Glomerular visceral epithelial cell (primary cell): ENCODE results near the gene MDH2.
"Not testable (repeated sequence)": the region's sequence is repeated elsewhere in the genome, so short reads cannot be mapped to it uniquely, and the experiment has no call there.

ENCODE experiments used
- DNase-seq: peaks from one replicate; pipeline ENCODE4 v3.0.0-alpha.2; 2016; ENCODE audit errors: extremely low spot score

Gene MDH2

DNA sequence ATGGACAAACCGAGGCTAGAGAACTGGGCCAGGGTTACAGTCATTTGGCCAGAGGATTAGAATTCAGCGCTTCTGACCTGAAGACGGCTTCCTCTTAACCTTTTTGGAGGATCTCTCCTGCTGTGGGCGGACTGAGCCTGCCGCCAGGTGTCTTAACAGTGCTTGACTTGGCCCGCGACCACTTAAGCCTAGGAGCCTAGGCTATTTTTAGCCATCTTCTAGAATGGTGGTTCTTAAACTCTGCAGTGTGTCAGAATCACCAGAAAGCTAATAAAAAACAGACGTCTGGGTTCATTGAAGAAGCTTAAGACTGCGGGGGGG is 722 bp downstream of the MDH2 start:
- DNase-seq: no peak

DNA sequence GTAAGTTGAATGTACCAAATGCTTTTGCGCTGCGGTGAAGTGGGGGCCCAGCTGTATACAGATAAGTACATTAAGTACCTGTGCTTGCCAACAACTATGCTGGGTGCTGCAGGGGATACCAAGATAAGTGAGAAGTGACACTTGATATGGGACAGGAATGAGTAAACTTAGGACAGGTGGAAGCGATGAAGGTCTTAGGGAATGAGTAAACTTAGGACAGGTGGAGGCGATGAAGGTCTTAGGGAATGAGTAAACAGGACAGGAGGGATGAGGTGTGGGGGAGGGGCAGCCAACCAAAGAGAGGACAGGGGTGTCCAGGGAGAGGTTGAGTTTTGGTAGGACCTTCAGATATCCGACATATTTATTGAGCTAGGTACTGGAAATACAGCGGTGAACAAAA is 1.4 kb downstream of the MDH2 start:
- no peak for DNase-seq

DNA sequence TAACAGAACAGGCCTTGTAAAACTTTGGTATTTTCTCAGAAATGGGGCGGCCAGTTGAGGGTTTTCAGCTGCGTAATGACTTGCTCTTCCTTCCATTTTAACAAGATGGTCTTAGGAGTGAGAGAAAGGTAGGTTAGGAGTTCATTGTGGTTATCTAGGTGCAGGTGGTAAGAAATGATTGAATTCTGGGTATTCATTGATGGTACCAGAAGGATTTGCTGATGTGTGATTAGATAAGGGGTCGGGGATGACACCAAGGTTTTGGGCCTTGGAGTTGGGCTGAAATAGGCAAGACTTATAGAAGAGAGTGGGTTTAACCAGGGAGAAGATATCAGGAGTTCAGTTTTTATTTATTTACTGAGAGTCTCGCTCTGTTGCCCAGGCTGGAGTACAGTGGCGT is 2.6 kb downstream of the MDH2 start:
- no peak for DNase-seq

DNA sequence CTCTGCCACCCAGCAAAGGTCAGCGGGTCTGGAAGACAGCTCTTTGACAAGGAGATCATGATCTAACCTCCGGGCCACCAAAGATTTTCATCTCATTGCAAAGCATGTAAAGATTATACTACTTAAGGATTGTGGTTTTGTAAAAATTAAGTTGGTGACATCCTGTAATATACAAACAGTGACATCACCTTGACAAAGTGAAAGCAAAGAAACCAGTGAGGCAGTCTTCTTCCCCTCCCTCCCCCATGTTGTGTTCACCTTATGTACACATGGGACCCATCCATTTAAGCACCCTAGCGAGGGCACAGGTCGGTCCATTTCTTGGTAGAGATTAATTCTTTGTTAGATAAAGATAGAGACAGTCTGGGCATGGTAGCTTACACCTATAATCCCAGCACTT is 3.9 kb downstream of the MDH2 start:
- DNase-seq: no peak

DNA sequence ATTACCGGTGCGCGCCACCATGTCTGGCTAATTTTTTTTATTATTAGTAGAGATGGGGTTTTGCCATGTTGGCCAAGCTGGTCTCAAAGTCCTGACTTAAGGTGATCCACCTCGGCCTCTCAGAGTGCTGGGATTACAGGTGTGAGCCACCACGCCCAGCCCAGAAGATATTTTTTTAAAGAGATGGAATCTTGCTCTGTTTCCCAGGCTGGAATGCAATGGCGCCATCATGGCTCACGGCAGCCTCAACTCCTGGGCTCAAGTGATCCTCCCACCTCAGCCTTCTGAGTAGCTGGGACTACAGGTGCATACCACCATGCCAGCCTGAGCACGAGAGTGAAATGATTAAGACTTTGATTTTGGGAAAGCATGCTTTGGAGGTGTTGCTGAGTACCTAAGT is 4.8 kb downstream of the MDH2 start:
- not testable (repeated sequence) for DNase-seq

DNA sequence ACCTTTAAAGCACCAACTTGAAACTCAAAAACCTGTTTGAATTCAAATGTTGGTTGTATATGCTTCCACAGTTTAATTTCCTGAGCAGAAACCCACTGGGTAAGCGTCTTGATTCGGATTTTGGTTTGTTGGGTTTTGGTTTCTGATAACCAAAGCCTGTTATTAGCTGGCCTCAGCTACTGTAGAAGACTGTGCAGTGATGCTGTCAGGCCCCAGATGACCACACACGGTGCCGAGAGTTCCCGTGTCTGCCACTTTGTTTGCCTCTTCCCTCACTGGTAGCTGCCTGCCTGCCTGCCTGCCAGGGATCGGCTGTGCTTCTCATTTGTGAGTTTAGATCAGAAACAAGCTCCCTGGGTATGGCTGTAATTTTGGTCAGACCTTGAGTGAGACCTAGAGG is 5.6 kb downstream of the MDH2 start:
- no peak for DNase-seq

DNA sequence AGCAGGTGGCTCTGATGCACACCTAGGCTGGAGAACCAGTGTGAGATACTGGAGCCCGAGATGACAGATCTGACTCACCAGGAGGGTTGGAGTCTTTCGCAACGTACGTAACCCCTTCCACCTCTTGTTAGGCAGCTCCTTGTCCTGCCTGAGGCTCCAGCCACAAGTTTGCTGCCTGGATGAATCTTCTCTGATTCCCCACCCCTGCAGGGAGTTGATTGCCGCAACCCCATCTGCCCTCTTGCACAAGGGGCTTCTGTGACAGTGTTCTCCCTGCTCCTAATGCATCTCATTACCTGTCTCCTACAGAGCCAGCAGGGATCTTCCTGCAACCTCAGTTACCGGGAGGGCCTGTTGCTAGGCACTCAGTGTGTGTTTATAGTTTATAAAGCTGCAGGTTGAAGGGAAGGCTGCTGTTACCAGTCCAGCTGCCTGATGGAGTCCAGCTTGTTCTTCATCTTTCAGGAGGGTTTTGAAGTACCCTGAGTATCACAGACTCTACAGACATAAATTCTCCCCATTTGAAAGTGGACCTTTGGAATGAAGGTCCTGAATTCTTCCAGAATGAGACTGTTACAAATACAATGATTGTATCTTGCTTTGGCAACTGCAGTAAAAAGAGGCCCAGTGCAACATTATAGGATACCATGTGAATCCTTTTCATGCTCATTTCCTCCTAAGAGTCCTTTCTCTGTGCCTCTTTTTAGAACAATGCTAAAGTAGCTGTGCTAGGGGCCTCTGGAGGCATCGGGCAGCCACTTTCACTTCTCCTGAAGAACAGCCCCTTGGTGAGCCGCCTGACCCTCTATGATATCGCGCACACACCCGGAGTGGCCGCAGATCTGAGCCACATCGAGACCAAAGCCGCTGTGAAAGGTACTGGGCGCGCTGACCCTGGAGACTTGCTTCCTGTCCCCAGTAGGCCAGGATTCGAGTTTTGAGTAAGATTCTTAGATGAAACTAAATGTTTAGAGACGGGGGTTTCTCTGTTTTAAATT is 6.5 kb downstream of the MDH2 start:
- peak; percentile 60 for DNase-seq

DNA sequence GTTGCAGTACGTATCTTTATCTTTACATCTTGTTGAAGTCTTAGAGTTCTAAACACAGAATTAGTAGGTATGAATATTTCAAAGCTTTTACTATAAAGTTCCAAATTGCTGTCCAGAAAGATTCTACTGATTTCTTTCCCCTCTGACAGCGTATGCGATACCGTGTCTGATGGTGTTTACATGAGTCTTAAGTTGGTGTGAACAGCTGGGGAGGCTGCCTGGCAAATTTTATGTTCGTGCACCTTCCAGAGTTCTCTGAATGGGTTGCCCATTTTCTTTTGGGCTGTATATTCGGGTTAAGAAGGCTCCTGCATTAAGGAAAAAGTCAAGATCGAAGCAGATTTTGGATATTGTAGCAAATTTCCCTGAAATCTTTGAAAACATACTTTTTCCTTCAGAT is 8.3 kb downstream of the MDH2 start:
- no peak for DNase-seq

DNA sequence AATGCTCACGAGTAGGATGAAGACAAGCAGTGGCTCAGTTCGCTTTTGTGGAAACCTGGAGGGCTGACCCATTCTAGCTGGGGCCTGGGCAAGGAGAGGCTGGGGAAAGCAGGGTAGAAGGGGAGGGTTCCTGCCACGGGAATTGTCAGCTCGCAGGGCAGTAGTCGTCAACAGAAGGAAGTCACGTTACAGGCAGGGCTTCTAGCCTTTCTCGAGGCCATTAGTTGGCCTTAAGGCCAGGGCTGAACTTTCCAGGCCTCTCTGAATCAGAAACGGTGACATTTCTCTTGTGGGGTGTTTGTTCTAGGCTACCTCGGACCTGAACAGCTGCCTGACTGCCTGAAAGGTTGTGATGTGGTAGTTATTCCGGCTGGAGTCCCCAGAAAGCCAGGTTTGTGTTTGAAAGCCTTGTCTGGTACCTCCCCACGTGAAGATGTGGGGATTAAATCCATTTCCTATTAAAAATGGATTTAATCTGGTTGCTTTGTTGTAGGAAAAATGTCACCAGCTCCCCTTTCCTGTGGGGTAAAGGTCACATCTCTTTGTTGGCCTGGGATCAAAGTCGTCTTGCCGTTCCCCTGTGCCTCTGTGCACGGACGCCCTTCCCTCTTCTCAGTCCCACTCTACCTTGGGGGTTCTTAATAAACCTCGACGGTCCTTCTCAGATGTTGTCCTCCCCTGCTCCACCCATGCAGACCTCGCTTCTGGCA is 9.4 kb downstream of the MDH2 start:
- DNase-seq: no peak

DNA sequence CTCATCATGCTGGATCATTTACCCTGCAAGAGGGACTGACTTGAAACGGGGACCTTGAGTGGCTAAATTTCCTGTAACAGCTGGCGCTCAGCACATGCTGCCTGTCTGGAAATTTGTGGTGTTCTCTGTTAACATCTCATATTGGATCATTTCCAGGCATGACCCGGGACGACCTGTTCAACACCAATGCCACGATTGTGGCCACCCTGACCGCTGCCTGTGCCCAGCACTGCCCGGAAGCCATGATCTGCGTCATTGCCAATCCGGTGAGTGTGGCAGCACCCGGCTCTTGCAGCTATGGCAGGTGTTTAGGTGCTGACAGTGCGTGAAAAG is 9.9 kb downstream of the MDH2 start:
- no peak for DNase-seq

DNA sequence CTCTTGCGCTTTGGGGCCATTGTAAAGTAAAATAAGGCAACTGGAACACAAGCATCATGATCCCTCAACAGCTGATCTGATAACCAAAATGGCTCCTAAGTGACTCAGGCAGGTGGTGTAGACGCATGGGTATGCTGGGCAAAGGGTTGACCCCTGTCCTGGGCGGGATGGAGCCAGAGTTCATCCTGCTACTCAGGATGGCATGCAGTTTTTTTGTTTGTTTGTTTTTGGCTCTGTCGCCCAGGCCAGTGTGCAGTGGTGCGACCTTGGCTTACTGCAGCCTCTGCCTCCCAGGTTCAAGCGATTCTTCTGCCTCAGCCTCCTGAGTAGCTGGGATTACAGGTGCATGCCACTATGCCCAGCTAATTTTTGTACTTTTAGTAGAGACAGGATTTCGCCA is 10.8 kb downstream of the MDH2 start:
- DNase-seq: not testable (repeated sequence)

DNA sequence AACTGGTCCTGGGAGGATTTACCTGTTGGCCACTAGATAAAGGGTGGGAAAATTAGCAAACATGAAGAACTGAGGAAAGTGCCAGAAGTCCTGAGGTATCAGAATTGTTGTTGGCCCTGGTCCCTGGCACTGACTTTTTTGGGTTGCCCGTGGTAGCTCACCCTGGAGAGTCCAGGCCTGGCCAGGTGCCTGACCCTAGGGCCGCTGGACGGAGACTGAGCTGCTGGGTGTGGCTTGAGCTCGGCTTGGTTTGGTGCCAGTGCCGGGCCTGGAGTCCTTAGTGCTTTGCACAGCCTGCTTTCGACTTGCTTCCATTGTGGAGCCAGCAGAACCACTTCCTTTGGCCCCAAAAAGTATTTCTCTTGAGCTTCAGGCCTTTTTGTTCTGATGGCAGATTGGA is 12.9 kb downstream of the MDH2 start:
- no peak for DNase-seq

DNA sequence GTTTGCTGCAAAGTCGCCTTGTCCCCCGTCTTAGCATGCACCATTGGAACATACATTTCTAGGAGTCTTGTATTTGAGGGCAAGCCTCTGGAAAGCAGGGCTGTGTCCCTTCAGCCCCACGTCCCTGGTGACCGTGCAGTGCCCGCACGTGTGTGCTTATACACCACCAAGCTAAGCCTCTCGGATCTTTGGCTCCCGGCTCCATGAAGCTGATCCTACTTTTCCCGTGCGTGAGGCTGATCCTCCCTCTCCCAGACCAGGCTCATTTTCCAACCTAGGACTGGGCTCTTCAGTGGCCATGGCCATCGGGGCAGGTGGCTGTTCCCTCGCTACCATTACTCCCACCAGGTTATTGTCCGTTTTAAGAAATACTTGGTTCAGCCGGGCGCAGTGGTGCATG is 14.3 kb downstream of the MDH2 start:
- no peak for DNase-seq

DNA sequence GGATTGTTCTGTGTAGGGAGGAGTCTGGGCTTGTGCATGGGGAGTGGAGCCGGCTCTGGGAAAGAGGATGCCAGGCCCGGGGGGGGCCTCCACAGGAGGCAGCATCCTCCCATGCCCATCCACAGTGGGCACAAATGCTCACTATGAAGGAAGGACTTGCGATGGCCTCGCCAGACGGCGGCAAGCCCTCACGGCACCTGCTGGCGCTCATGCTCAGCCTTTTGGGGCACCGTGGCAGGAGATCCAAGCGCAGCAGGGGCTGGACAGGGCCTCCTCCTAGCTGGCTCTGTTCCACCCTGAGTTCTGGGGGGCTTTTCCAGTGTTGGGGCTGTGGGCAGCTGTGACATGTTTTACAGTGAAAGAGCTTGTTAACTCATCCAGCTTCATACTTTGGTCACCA is 15.2 kb downstream of the MDH2 start:
- DNase-seq: no peak

DNA sequence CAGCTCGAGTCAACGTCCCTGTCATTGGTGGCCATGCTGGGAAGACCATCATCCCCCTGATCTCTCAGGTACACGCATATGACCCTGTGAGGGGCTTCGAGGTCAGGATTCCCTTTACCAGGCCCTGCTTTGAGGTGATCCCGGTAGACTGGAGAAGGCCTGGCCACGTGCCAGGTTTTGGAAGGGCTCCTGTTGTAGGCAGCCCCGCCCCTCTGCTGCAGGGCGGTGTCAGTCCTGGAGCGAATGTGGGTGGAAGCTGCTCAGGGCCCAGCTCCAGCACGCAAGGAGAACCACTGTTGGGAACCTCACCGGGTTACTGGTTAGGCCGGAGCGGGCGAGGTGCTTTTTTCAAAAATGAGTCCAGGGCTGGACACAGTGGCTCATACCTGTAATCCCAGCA is 15.6 kb downstream of the MDH2 start:
- DNase-seq: no peak

DNA sequence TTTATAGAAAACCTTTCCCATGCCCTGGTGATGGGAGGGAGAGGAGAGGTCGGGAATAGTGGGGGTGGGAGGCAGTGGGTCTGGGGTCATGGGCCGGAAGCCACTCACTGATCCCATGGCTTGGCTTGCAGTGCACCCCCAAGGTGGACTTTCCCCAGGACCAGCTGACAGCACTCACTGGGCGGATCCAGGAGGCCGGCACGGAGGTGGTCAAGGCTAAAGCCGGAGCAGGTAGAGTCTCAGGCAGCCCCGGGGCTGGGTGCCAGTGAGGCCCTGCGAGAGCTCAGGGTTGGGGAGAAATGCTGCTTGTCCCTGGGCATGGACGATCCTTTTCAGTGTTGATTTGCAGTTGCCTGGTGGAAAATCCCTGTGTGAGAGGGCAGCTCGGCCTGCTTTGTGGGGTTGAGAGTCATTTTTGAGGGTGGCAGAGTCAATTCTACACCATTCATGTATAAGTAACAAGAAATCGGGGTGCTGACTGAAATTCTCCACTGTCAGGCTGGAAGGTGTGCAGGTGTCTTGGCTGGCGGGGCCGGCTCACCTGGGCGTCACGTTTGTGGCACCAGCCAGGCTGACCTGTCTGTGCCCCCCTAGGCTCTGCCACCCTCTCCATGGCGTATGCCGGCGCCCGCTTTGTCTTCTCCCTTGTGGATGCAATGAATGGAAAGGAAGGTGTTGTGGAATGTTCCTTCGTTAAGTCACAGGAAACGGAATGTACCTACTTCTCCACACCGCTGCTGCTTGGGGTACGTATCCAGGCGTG is 16.5 kb downstream of the MDH2 start:
- DNase-seq: no peak

DNA sequence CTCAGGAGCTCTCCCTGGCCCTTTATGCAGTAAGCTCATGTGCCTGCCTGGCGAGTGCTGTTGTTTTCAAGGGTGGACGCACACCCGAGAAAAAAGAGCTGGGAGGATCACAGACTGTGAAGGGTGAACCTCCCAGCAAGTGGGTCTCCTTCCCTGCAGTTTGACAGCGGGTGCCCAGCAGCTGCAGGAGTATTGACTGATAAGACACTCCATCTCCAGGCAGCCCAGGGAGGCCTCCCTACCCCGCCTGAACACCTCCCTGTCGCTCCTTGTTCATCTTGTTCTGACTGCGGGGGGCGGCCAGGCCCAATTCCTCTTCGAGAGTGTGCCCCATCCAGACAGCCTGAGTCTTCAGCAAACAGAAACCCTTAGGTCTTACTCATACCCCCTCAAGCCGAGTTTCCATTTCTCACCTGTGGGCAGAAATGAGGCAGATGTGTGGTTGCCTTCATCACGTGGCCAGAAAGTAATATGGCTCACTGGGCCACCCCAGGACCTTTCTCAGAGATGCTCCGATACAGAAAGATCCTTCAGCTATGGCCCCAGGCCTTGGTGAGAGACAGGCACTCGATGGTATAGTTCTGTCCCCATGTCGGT is 17.2 kb downstream of the MDH2 start:
- no peak for DNase-seq

DNA sequence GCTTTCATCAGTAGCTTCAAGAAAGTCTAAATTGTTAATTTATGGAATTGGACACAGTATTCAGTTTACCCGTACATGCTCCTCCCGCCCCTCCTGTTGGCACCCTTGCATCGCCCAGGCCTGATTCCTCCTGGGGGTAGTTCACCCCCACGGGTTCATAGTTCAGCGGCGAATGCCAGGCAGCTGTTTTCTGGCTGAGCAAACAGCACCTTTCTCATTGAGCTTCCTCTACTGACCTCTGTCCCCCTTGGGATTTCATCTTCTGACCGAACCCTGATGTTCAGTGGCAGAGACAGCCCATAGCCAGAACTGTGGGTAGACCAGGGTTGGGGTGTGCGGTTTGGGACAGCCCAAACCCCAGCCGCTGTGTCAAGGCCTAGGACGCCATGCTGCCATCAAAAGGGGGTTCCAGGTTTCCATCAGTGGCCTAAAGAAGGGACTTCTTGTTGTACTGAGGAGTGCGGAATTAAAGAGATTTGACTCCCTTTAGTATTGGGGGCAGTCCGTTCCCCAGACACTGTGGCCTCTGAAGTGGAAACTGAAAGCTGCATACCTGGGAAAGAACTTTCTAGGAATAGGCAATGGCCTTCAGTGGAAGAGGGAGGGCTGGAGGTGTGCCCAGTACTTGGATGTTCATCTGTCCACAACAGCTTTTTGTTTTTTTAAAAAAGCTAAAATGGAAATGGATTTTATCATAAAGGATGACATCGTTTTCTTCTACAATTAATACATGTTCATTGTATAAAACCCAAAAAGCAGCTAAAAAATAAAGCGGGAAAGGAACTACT is 19.0 kb downstream of the MDH2 start:
- no peak for DNase-seq

DNA sequence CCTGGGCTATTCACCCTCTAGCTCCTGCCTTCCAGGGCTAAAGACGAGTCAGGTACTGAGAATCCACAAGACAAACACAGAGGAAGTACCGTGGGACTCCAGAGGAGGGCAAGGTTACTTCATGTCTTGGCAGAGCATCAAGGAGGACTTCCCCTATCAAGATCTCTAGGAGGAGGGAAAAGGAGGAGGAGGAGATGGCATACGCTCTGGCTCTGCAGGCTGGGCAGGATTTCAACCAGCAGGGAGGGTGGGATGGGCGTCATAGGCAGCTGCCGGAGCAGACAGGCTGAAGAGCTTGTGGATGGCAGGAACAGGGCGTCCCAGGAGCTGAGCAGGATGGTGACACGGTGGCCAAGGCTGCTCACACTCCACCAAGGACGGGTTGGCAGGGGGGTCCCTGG is 21.3 kb downstream of the MDH2 start:
- peak; percentile 90 for DNase-seq

DNA sequence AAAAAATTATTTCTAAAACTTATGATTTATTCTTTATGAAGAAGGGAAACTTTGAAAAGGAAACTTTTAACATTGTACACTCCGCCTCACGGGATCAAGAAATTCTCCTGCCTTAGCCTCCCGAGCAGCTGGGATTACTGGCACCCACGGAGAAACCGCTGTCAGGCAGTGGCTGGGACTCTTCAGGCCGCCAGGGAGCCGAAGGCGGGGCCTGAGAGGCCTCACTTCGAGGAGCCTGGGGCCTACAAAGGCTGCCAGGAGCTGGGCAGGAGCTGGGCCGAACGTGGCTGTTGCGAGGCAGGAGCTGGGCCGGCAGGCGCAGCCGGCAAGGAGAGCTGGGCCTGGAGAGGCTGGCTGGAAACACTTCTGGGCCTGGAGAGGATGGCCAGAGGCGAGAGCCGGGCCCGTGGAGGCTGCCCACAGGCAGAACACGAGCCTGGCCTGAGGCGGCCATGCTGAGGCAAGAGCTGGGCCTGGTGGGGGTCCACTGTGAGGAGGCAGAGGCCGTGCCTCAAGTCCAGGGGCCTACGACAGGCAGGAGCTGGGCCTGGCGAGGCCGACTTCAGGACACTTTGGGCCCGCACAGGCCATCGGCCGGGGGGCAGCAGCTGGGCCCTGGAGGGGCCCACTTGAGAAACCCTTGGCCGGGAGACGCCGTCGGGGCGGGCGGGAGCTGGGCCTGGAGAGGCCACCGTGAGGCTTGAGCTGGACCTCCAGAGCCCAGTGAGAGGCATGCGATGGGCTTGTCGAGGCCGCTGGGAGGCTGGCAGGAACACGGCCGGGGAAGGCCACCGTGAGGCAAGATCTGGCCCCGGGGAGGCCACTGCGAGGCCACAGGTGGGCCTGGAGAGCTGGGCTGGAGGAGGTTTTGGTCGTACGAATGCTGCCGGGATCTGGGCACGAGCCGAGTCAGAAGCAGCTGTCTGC is 23.7 kb downstream of the MDH2 start:
- no peak for DNase-seq
